GOT3 (cell line): ENCODE data around the gene STOML1.

Experiments
- DNase-seq: peaks from one replicate; lab custom pipeline; 2025; ENCODE audit warnings: mixed read lengths; lab: John Stamatoyannopoulos, UW

STOML1 gene

DNA sequence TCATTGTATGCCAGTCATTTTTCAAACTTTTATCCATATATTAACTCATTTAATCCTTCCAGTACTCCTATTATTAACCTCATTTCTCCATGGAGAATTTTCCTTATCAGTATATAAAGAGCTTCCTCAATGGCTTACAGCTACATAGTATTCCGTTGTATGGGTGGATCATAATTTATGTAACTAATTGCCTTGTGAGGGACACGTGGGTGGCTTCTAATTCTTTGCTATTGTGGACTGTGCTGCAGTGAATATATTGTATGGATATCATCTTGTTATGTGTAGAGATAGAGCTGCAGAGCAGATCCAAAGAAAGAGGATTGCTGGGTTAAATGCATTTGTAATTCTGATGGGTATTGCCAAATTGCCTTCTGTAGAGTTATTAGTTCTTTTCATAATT, 27.6 kb upstream of the STOML1 start:
- DNase-seq: no peak

DNA sequence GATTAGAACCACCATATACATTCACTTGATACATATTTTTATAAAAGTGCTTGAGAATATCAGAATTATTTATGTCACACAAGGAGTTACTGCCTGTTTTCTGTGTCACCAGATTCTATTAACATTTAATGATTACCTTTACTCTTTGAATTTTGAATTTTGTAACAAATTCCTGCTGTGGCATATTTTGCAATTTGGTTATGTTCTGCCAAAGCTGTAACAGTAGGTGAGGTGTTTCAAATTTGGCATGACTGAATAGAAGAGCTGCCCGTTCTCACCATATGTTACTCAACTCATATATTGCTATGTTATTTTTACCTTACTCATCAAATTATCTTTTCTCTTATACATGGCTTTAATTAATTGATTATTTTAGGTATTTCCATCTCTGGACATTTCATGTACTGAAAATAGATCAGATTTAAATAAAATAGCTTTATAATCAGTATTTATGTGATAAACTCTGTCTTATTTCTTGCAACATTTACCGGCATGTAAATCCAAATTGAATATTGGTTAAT, 21.3 kb upstream of the STOML1 start:
- DNase-seq: no peak

DNA sequence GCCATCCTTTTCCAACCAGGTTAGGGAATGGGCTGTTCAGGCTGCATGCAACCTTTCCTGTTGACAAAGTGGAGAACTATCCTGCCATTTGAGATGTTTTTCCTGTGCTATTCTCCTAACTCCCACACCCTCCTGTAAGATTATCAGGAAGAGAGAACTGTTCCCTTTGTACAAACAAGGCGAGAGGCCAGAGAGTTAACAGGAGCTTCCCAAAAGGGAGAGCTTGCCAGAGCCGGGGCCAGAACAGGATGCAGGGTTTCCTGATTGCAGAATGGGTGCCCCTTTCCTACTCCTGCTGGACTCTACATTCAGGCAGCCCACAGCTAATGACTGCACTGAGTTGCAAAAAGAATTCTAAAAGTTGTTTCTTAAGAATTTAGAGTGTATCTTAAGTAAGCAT, 19.5 kb upstream of the STOML1 start:
- DNase-seq: no peak

DNA sequence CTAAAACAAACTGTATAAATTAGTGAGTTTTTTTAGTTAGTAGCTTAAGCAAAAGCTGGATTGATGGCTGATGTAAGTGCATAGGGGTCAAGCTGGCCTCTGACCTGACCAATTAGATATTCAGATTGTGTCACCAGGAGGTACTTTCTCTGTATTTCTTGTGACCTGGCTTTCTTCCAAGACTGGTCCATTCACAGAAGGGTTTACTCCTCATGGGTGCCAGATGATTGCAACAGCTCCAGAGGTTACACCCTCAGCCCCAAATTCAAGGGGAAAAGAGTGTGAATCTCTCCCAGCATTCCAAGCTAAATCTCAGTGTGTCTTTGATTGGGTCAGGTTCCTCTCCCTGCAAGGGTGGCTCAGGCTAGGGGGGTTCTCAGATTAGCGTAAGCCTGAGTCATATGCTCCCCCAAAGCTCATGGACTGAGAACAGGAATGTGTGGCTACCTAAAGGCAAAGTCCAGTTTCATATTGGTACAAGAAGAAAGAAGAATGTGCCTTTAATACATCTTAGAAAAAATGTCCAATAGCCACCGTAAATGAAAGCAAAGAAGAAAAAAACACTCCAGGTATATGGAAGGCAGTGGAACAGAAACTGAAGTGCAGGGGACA, 18.9 kb upstream of the STOML1 start:
- no peak for DNase-seq

DNA sequence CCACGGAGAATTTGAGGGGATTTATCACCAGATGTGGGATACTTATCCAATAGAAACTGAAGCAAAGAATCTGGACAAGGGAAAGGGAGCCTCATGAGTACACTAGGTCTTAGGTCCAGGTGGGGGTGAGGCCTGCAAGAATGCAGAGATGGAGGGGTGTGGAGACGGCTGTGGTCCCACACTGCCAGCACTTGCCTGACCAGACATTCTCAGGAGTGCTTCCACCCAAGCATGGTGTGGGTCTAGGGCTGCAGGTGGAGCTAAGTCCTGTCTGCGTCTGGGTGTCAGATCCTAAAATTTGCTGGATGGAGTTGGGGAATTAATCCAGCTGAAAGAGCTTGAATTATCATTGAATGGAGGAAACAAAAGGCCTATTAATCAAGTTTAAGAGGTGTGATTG, 16.8 kb upstream of the STOML1 start:
- DNase-seq: no peak

DNA sequence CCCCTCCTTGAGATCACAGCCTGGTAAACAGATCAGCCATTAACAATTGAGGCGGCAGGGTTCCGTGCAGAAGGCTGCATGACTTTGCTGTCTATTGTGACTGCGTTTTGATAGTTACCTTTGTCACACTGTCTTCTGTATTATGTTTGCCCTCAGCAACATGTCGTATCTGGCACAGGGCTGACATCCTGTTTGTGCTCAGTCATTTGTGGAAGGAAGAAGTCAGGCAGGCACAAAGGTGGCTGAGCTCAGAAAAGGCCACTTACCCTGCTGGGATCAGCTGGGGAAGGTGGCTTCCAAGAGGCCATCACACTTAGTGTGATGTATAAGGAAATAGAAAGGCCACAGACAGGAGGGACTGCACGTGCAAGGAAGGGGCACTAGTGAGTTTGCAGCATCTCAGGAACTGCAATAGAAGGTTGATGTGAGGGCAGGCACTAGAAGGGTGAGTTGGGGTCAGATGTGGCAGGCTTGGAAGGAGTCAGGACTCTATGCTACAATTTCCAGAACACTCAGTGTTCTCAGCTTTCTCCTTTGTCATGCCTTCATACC, 15.8 kb upstream of the STOML1 start:
- no peak for DNase-seq

DNA sequence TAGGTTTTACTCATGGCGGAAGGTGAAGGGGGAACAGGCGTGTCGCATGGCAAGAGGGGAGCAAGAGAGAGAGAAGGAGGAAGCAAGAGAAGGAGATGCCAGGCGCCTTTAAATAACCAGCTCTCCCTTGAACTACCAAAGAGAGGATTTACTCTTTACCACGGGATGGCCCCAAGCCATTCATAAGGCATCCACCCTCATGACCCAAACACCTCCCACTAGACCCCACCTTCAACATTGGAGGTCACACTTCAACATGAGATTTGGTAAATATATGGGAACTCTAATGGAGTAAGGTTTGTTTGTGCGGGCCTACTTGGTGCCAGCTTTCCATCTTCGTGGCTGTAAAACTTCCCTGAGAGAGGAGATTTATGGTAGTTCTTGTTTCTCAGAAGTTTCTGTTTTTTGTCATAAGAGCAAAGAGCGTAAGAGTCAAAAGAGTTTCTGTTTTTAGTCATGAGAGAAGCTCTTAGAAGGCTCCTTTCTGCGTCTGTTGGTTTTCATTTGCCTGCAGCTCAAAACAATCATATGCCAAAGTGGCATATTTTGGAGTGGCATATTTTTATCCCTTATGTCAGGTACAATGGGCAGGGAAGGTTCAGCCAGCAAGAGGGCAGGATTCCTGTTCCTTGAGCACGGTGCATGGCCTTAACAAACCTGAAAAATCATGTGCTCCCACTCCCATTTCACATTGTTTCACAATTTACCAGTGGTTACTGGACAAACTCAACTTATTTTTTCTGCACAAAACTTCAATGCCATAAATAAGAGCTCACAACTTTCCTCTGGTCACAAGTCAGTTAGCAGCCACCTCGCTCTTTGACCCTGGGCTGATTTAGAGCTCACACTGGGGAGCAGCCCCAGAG, 14.9 kb upstream of the STOML1 start:
- DNase-seq: no peak

DNA sequence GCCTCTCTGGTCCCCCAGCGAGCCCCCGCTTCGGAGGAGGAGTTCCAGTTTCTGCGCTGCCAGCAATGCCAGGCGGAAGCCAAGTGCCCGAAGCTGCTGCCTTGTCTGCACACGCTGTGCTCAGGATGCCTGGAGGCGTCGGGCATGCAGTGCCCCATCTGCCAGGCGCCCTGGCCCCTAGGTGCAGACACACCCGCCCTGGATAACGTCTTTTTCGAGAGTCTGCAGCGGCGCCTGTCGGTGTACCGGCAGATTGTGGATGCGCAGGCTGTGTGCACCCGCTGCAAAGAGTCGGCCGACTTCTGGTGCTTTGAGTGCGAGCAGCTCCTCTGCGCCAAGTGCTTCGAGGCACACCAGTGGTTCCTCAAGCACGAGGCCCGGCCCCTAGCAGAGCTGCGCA, 5.9 kb upstream of the STOML1 start:
- no peak for DNase-seq

DNA sequence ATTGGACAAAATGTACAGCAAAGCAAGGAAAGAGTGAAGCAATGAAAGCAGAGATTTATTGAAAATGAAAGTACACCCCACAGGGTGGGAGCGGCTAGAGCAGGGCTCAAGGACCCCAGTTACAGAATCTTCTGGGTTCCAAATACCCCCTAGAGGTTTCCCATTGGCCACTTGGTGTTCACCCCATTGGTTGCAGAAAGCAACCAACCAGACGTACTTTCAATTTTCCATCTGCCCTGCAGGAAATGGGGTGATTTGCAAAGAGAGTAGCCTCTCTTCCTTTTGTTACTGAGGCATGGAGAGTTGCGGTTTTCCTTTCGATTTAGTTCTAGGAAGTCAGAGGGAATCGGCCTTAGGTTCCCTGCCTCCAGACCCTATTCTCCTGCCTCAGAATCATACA, 4.8 kb upstream of the STOML1 start:
- no peak for DNase-seq

DNA sequence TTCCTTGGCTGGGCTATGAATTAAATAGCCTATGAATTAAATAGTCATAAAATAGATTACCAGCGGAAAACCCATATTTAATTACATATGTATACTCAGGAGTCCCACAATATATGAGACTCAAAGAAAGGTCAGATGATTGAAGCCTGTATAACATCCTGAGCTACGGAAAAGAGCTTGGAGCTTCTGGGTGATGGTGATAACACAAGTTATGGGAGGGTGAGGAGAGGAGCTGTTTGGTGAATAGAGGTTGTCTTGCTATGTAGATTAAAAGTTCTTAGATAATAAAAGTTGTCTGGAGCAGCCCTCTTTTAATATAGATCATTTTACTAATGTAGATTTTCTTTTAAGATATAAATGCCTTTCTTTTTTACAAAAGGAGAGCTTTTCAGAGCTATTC, 4.2 kb upstream of the STOML1 start:
- DNase-seq: no peak

DNA sequence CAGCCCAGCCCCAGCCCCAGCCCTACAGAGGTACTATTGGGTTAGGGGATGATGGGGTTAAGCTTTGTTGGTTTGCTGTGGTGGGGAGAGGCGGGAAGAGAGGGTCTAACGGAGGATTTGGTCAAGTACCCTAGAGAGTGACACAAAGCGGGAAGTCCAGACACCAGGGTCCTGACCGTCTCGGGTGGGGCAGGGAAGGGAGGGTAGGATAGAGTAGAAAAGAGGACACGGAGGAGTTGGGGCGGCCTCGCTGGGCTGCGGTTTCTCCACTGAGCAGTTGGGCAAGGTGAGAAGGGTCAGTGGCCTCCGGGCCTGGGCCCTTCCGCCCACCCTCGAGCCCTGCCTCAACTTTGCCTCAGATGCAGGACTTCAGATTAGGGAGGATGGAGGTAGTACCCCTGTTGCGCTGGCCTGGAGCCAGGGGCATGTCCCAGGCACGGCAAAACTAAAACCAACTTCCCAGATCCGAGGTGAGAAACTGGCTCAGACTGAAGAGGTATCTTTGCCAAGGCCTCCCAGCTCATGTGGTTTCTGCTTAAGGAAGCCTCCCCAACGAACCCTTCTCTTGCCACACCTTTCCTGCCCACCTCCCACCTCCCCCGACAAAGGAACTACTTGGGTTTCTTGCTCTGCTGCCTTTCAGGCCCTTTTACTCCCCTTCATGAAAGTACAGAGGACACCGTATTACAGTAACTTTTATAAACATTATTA, 3.0 kb upstream of the STOML1 start:
- DNase-seq: no peak

DNA sequence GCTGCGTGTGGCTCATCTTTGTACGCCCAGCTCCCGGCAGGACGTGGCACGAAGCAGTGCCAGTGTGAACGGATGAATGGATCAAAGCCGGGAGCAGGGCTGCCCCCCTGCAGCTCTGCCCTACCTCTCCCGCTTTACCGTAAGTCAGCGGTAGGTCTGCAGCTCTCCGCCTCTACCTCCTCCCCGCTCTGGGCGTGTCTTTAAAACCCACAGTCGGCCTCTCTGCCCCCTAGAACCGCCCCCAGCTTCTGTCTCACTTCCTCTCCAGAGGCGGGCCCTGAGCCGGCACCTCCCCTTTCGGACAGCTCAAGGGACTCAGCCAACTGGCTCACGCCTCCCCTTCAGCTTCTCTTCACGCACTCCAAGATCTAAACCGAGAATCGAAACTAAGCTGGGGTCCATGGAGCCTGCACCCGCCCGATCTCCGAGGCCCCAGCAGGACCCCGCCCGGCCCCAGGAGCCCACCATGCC, 2.4 kb upstream of the STOML1 start, which contains the start of gene PML:
Gene PML, plus strand, starts transcription at position 304 of the 471 bp plus-strand sequence. Its CDS starts 97 bp downstream, at position 401.
- DNase-seq: peak; percentile 80

DNA sequence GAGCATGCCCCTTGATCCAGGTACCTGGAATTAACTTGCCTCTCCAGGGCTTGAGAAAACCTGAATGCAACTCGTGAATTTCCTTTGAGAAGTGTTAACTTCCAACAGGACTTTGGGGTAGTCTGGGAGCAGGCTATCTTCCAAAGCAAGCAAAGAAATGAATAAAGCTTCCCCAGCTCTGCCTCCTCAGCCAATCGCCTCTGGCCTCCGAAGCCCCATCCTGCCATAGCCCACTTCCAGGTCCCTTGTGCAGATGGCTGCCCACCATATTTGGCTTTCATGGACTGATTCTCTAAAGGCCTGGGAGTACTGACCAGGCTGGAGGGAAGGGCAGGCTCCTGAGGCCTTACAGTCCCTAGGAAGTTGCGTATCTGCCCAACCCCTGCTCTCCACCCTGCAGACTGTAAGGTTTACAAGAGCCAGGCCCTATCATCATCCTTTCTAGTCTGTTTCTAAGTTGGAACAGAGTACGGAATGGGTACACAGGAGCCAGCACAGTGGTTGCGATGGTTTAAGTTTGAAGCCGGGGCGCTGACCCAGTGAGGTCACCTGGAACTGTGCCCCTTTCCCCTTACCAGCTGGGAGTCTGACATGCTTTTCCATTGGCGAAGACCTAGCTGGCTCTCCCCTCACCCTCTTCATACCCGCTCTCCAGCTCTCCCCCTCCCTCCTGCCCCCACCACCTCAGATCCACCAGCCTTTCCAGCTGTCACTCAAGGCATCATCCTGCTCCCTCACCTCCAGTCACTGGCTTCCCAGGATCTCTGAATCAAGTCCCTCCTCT, 1.3 kb upstream of the STOML1 start:
- DNase-seq: no peak

DNA sequence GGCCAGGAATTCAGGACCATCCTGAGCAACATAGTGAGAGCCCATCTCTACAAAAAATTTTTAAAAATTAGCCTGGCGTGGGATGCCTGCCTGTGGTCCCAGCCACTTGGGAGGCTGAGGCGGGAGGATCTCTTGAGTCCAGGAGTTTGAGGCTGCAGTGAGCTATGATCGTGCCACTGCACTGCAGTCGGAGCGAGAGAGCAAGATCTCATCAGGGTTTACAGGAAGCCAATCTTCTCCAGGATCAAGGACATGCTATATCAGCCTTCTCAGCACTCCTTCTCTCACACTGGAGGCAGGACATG, 451 bp upstream of the STOML1 start:
- no peak for DNase-seq

DNA sequence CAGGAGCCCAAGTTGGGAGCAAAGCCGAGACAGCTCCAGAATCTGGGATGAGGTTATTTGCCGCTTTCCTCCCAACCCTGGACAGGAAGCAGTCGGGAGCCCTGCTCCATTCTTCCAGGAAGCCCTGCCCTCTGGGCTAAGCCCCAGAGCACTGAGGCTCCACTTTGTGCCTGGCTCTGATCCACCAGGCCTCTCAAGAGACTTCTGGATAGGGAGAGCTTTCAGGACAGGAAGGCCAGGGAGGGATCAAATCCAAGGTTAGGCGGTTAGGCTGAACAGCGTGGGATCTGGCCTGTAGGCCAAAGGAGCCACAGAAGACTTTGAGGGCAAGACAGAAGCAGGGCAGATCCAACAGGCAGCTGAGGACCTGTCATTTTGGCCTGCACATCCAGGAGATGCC, 835 bp downstream of the STOML1 start:
- peak; percentile 7 for DNase-seq

DNA sequence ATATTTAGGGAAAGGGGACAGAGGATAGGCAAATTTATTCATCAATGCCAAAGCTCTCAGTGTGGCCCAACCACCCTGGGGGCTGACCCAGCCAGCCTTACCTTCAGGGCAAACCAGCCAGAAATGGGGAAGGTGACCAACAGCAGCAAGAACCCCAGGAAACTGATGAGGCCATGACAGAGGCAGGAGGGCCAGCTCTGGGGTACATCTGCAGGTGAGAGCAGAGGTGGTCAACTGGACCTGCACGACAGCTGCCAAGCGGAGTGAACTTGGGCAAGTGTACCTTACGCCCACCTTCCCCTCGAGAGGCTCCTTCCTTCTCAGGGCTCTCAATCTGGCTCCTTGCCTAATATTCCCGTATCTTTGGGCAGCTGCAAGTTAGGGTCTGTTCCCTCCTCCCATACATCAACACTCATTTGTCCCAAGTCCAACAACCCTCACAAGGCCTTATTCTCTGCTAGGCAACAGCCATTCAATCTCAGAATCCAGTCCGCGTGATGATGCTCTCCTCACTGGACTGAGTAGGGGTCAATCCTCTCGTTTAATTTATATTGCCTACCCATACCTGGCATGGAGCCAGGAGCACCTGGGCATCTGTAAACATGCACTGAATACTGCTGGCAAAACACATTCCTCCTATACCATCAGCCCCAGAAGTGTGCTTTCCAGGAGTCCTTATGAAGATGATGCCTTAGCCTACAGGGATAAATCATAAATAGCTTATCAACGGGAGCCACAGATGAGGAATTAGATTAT, 1.7 kb downstream of the STOML1 start:
- no peak for DNase-seq

DNA sequence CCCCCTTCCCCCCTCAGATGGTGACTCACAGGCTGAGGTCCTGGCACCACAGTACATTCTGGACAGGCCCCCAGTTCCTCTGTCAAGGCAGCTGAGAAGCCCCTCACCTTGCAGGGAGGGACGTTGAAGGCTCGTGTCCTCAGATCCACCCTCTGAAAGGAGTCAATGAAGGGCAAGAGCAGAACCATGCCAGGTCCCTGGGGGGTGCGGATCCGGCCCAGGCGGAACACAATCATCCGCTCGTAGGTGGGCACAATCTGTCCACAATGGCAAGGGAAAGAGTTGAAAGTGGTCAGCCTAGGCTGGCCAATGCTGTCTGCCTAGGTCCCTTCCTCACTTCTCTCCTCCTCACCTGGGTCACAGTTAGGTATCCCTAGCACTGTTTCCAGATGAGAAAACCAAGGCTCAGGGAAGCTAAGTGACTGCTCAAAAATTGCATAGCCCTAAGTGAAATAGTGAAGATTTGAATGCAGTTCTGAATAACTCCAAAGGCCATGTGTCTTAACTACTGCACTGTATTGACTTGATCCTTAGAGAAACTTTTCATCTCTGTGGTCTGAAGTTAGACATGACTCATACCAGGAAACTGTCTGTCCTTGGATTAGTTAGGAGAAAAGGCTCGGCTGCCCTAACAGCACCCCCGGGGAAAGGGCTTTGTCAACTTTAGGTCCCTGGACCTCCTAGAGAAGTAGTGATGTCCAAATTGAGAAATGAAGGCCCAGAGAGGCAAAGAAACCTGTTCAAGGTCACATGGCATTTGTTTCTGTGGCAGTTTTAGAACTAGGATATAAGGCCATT, 2.9 kb downstream of the STOML1 start:
- DNase-seq: no peak

DNA sequence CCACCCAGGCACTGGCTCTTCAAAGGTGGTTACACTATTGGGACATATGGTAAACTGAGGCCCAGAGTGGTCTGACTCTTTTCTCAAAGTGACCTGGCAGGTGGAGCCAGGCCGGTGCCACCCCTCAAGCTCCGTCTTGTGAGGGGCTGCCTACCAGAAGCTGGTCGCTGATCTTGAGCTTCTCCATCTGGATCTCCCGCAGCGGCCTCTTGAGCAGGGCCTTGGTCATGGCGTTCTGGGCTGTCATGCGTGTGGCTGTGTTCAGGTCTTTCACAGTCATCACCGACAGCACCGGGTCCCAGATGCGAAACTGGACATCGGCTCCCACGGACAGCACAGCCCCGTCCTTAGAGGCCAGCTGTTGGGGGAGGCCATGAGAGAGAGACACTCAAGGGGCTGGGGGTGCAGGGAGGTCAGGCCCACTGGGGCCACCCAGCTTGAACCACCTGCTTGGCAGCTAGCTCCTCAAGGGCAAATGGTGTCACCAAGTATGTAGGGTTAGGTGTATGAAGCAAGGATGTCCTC, 3.6 kb downstream of the STOML1 start:
- DNase-seq: no peak

DNA sequence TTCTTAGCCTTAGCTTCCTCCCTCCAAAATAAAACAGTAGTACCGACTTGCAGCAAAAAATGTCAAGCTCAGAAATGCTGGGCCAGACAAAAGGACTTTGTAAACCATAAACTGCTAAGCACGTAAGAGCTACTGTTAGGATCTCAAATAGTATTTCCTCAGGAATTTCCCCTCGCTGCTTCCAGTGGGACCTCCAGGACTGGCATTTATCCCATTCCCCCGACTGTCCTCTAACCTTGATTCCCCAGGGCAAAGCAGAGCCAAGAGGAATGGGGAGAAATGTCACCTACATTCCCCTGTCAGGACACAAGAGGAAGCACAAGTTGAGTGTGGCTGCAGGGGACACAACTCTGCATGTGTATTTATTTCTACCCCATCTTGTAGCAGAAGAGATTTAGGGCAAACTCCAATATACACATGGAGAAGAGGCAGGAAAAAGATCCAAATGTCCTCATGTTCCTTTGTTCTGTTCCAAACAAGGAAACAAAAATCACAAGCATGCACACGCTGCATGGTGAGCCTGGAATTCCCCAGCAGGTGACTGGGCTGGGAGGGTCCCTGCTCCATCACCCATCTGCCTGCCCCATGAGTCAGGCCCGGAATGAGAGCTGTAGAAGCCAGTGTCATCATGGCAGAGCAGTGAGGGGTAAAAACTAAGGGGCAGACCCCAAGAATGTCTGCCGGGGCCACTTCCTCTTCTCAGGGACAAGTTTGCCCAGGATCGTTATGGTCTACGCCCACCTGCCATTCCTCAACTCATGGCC, 4.2 kb downstream of the STOML1 start:
- no peak for DNase-seq
